ENCODE results near the gene TTYH2.

Gene TTYH2

GRCh38 chr17:74197801-74198200 lies 15.6 kb upstream of the TTYH2 start:
- no peaks in the 10 kb centered on the region for H3K9me3 Mint-ChIP-seq
- H3K36me3 Mint-ChIP-seq (ENCODE audit: low read depth) = no peaks in the 10 kb centered on the region
- H3K27me3 Mint-ChIP-seq (ENCODE audit: low read depth) = peaks cover 70% of the 10 kb centered on the region
- H3K27ac Mint-ChIP-seq = no peak overlapping the region
- H3K4me1 Mint-ChIP-seq = peaks cover 48% of the 10 kb centered on the region
- TF ChIP-seq, protein P1, sequence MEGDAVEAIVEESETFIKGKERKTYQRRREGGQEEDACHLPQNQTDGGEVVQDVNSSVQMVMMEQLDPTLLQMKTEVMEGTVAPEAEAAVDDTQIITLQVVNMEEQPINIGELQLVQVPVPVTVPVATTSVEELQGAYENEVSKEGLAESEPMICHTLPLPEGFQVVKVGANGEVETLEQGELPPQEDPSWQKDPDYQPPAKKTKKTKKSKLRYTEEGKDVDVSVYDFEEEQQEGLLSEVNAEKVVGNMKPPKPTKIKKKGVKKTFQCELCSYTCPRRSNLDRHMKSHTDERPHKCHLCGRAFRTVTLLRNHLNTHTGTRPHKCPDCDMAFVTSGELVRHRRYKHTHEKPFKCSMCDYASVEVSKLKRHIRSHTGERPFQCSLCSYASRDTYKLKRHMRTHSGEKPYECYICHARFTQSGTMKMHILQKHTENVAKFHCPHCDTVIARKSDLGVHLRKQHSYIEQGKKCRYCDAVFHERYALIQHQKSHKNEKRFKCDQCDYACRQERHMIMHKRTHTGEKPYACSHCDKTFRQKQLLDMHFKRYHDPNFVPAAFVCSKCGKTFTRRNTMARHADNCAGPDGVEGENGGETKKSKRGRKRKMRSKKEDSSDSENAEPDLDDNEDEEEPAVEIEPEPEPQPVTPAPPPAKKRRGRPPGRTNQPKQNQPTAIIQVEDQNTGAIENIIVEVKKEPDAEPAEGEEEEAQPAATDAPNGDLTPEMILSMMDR (IDR thresholded peaks at IDR 0.05; ENCODE audit: unreplicated experiment in 3 of 3) = no peak
- no peak overlapping the region for H3K4me3 Mint-ChIP-seq

DNA sequence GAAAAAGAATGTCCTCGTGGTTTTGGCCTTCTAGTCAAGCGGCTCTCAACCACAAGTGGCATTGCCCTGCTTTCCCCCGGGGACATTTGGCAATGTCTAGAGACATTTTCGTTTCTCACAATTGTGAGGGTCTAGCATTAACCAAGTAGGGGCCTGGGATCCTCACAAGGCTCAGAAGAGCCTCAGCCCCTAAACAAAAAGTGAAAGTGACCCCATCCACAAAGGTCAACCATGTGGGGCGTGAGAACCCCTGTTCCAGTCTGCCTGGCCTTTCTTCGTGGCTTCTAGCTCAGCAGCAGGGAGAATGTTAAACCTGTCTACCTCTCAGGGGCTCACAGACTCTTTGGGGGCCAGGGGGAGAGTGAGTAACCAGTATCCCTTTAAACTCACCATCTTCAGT lies 14.7 kb upstream of the TTYH2 start:
- peaks cover 62% of the 10 kb centered on the region for H3K27me3 Mint-ChIP-seq (ENCODE audit: low read depth)
- H3K9me3 Mint-ChIP-seq = no peaks in the 10 kb centered on the region
- no peak overlapping the region for H3K4me3 Mint-ChIP-seq
- peaks cover 4% of the 10 kb centered on the region for H3K36me3 Mint-ChIP-seq (ENCODE audit: low read depth)
- TF ChIP-seq, protein P1 (IDR thresholded peaks at IDR 0.05; ENCODE audit: unreplicated experiment in 3 of 3) = no peak
- peaks cover 46% of the 10 kb centered on the region for H3K4me1 Mint-ChIP-seq
- no peak overlapping the region for H3K27ac Mint-ChIP-seq

- TF ChIP-seq, protein P1 (IDR thresholded peaks at IDR 0.05; ENCODE audit: unreplicated experiment in 3 of 3) = peak; percentile 98 to 99 (median 98)
These were observed 13.9 kb upstream of the TTYH2 start for GRCh38 chr17:74199306-74200092.

GRCh38 chr17:74200112-74200511 lies 13.3 kb upstream of the TTYH2 start:
- H3K27ac Mint-ChIP-seq = no peak overlapping the region
- H3K9me3 Mint-ChIP-seq = no peaks in the 10 kb centered on the region
- no peak overlapping the region for H3K4me3 Mint-ChIP-seq
- H3K36me3 Mint-ChIP-seq (ENCODE audit: low read depth) = peaks cover 9% of the 10 kb centered on the region
- TF ChIP-seq, protein P1 (IDR thresholded peaks at IDR 0.05; ENCODE audit: unreplicated experiment in 3 of 3) = no peak
- H3K4me1 Mint-ChIP-seq = peaks cover 41% of the 10 kb centered on the region
- peaks cover 51% of the 10 kb centered on the region for H3K27me3 Mint-ChIP-seq (ENCODE audit: low read depth)

More at GRCh38 chr17:74199306-74200092, 13.9 kb upstream of the TTYH2 start:
- Mint-ChIP-seq H3K4me1 (peaks cover 43% of the 10 kb centered on the region), H3K9me3 (no peaks in the 10 kb centered on the region), H3K27ac (peak overlapping the region in 1 of 3 experiments; percentile 80), H3K27me3 (ENCODE audit: low read depth) (peaks cover 55% of the 10 kb centered on the region), H3K4me3 (peak overlapping the region; percentile 40 to 78 (median 67)), H3K36me3 (ENCODE audit: low read depth) (peaks cover 5% of the 10 kb centered on the region)

- Mint-ChIP-seq H3K27me3 (ENCODE audit: low read depth) (peaks cover 40% of the 10 kb centered on the region), H3K9me3 (no peaks in the 10 kb centered on the region), H3K36me3 (ENCODE audit: low read depth) (peaks cover 19% of the 10 kb centered on the region), H3K4me1 (peaks cover 41% of the 10 kb centered on the region), H3K27ac (no peak overlapping the region), H3K4me3 (peak overlapping the region in 2 of 3 experiments; percentile 6 to 16)
- TF ChIP-seq, protein P1 (IDR thresholded peaks at IDR 0.05; ENCODE audit: unreplicated experiment in 3 of 3) = no peak
These were observed 12.1 kb upstream of the TTYH2 start for GRCh38 chr17:74201250-74201649.

GRCh38 chr17:74201948-74202347 lies 11.4 kb upstream of the TTYH2 start:
- H3K27me3 Mint-ChIP-seq (ENCODE audit: low read depth) = peaks cover 34% of the 10 kb centered on the region
- peaks cover 41% of the 10 kb centered on the region for H3K4me1 Mint-ChIP-seq
- peak overlapping the region; percentile 62 to 98 (median 72) for H3K4me3 Mint-ChIP-seq

More at GRCh38 chr17:74201948-74202347, 11.4 kb upstream of the TTYH2 start:
- Mint-ChIP-seq H3K9me3 (no peaks in the 10 kb centered on the region), H3K36me3 (ENCODE audit: low read depth) (peaks cover 23% of the 10 kb centered on the region), H3K27ac (no peak overlapping the region)
- TF ChIP-seq, protein P1 (IDR thresholded peaks at IDR 0.05; ENCODE audit: unreplicated experiment in 3 of 3) = no peak

Measured in nephron (organoid).